Amniotic stem cell (primary cell): ENCODE data around the gene DNM1L.

Experiments
- DNase-seq: peaks from one replicate; lab custom pipeline; 2025; lab: John Stamatoyannopoulos, UW

Gene DNM1L

DNA sequence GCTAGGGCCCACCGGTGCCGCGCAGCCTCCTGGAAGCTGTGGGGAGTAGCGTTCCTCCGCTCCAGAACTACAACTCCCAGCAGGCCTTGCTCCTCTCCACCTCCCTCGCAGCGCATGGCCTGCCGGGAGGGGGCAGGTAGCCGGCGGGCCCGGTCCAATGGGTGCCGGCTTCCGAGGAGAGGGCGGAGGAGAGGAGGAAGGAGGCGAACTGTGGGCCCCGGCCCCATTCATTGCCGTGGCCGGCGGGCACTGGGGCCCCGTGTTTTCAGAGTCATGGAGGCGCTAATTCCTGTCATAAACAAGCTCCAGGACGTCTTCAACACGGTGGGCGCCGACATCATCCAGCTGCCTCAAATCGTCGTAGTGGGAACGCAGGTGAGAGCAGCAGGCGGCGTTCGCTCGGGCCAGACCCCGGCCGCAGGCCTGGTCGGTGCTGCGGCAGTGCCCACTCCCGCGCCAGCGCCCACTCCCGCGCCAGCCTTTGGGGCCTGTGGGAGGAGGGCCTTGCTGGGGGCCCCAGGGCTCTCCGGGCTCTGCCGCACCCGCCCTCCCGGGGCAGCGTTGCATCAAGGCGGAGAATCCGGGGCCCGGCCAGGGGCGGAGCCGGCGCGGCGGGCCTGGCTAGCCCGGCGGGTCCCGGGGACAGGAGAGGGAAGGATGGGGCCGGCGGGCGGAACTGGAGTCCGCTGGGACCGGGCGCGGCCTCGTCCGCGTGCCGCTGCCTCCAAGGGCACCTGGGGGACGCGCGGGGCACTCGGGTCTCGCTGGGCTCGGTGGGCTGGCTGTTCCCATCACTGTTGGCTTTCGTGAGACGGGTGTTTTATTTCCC is at the start of gene DNM1L:
Gene DNM1L, plus strand, starts transcription at position 211 of the 829 bp plus-strand sequence. Its CDS starts 63 bp downstream, at position 274.
- peak; percentile 94 for DNase-seq

DNA sequence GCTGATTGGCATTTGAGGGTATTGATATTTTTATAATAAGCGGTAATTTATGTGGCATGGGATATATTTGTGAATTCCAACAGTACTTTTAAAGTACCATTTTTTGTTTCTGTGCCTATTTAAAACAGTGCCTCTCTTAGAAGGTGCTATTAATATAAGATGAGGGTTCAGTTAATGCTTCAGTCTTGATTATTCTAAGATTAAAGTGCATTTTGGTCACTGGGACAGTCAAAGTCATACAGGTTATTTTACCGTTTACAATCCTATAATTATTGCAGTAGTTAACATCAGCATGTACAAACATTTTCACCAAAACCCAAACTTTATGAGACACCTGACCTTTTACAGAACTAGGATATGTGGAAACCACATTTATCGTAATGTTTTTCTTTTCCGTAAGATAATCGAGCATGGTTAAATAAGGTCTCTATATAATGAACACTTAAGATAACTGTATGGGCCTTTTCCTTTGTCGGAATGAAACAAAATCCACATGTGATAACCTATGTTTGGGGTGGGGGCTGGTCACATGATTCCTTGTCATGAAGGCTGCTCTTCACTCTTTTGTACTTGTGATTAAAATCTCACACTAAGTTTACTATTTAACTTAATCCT is 37.7 kb upstream of the DNM1L start:
- DNase-seq: no peak

DNA sequence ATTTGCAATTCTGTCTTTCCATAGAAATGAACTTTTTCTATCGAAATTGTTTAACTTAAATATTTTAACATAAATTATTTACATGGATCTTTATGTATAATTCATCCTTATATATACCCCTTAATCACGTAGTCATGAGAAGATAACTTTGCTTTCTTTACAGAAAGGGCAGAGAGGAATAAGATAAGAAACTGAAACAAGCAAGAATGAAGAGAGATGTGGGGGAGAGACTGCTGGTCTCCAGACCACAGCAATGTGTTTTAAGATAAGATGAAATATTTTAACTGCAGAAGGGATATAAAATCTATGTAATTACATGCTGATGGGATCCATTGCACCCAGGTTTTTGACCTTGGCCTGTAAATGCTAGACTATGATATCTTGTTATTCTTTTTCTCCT is 34.7 kb upstream of the DNM1L start:
- no peak for DNase-seq

DNA sequence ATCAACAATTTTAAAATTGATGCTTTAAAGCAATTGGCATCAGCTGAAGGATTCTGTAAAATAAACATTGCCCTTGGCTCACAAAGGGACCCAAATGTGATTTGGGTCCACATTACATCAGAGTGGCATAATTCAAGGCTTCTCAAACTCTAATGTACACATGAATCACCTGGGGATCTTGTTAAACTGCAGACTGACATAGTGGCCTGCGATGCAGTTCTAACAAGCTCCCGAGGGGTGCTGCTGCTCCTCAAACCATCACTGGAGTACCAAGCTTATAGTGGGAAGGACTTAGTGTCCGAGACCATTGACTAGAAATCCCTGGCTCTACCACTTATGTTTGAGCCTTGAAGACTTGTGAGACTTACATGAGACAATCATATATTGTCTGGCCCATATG is 31.8 kb upstream of the DNM1L start:
- no peak for DNase-seq

DNA sequence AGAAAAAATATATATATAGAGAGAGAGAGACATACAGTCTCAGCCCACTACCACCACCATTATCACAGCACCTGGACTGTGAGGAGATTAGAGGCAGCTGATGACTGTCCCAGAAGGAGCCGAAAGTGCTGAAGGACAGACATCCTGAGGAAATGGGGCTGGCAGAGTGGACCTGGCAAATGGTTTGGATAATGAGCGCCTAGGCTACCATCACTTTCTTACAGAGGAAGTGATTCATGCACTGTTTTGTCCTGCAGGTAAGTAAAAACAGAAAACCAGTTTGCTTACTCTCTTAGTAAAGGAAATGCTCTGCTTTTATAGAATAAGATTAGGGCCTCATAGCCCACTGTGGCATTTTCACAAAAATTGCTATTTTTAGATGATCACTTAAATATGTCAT is 28.6 kb upstream of the DNM1L start:
- no peak for DNase-seq

DNA sequence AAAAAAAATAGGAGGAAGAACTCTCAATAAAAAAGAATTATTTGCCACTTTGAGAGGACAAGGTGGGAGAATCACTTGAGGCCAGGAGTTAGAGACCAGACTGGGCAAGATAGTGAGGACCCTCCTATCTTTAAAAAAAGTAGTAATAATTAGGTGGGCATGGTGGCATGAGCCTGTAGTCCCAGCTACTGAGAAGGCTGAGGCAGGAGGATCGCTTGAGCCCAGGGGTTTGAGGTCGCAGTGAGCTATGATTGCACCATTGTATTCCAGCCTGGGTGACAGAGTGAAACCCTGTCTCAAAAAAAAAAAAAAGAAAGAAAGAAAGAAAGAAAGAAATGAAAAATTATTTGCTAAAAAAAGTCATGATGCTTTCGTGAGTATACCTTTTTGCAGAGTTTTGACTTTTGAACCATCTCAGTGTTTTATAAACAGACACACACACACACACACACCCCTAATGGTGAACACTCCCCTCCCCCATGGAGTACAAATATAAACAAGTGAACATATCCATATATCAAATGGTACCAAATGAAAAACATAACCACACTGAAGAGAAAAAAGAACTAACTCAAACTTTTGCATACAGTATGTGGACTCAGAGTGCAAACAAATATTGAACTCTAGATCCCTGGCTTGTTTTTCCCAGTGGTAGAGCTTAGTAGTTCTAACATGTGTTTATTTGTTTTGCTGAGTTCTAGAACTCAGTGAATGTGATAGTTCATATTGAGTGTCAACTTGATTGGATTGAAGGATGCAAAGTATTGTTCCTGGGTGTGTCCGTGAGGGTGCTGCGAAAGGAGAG is 27.7 kb upstream of the DNM1L start:
- DNase-seq: no peak

DNA sequence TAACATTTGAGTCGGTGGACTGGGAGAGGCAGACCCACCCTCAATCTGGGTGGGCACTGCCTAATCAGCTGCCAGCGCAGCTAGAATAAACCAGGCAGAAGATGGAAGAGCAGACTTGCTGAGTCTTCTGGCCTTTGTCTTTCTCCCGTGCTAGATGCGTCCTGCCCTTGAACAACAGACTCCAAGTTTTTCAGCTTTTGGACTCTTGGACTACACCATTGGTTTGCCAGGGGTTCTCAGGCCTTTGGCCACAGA is 27.2 kb upstream of the DNM1L start:
- DNase-seq: no peak

DNA sequence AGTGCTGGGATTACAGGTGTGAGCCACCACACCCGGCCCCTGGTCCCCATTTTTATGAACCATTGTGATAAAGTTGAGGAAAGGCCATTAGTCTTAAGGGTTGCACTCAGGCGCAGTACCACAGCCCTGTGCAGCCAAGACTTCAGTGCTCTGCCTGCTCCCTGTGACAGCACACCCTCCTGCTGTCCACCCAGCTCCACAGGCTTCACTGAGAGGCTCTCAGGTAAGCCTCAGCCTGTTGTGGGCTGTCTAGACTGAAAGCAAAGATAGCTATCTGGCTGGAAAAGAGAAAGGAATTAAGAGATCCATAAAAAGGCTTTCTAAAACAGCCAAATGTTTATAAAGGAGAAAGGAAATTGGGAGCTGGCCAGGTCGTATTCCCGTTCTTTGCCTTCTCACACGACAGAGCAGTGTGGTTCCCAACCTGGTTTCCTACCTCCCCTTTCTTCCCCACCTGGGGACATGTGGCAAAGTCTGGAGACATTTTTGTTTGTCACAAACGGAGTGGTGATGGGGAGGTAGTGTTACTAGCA is 19.1 kb upstream of the DNM1L start:
- no peak for DNase-seq

DNA sequence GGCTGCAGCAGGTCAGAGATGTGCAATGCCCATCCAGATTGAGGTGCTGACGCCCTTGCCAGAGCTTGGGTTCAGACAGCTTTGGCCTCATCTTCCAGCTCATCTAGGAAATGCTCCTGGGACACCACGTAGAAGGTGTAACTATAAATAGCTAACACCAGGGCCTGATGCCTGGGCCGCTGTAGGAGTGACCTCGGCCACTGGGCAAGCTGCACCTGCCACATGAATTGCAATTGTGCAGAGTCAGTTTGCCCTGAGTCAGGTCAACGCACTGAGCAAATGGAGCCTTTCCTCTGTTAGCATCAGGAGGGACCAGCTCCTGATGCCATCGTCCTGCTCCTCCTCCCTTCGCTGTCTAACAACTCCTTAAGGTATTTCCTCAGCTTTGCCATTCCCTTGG is 17.4 kb upstream of the DNM1L start:
- DNase-seq: no peak

DNA sequence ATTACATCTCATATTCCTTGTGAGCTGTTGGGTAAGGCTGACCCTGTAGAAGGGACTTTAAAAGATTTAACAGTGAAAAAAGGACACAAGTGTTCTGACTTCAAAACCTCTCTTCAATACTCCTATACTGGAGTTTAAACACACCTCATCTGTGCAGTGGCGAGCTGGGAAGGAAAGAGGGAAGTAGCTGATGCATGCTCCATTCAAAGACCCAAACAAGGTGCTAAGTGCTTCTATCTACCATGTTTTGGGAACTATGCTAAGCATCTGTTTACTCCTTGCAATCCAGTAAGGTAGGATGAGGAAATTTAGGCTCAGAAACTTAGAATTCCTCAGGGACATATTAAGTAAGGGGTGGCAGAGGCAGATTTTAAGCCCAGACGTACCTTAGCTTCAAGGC is 16.4 kb upstream of the DNM1L start:
- DNase-seq: no peak

DNA sequence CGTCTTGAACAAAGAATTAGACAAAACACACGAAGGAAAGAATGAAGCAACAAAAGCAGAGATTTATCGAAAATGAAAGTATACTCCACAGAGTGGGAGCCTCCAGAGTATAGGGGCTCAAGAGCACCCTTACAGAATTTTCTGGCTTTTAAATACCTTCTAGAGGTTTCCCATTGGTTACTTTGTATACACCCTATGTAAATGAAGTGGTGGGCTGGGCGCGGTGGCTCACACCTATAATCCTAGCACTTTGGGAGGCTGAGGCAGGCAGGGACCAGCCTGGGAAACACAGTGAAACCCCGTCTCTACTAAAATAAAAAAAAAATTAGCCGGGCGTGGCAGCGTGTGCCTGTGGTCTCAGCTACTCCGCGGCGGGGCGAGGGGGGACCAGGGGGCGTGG is 13.1 kb upstream of the DNM1L start:
- no peak for DNase-seq

DNA sequence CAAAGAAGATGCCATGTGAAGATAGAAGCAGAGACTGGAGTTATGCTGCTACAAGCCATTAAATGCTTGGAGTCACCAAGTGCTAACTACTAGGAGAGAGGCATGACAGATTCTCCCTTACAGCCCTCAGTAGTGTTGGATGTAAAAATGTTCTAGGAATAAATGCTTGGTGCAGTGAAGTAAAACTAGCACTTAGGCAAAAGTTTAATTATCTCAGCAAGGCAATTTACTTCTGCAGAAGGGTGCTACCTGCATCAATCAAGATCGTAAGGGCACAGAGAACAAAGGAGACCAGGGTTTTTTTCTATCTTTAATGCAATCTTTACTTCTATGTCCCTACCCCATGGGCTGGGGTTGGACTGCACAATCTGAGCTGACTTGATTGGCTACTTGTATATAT is 9.5 kb upstream of the DNM1L start:
- no peak for DNase-seq

DNA sequence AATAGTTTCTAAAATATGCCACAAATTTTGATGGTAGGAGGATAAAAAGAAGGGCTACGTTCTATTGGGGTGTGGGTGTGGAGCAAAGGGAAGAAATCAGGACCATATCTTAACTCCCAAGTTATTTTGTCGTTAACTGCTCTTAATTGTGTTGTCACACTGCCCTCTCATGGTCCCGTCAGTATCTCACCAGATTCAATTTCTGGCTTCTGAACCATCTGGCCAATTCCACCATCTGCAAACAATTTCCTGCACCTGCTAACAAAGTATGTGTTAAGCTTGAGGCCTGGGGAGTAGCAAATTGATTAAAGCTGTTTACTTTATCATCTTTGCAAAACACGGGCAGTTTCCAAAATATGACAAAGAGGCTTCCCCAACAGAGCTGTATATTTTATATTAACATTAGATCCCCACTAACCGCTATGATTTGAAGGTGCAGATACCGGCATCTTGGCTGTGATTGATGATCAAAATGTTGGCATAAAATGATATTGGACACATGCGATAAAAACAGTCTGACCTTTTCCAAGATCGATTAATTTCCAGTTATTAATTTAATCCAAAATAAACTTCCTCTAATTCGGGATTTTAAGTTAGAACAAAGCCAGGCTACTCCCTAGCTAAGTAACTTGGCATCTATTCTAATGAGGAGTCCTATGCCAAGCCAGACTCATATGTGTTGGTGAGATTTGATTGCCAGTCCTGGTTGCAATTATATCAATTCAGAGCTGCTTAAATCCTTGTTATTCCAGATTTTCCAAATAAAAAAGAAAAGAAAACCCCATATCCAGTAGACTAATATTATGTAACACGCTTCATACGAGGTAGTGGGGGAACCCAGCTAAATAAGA is 6.9 kb upstream of the DNM1L start:
- DNase-seq: peak; percentile 62

DNA sequence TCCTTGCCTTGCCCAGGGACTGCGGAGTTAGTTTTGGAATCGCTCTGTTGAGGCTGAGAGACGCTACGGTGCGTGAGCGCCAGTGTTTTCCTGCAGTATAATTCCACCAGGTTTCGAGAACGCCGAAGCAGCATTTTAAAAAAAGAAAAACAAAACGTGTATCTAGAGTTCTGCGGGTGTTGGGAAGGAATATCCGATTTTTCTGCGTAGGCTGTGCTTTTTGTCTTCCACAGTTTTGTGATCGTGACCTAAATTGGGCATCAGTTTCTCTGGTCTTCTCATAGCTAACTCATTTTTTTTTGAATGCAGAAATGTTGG is 778 bp downstream of the DNM1L start:
- no peak for DNase-seq

DNA sequence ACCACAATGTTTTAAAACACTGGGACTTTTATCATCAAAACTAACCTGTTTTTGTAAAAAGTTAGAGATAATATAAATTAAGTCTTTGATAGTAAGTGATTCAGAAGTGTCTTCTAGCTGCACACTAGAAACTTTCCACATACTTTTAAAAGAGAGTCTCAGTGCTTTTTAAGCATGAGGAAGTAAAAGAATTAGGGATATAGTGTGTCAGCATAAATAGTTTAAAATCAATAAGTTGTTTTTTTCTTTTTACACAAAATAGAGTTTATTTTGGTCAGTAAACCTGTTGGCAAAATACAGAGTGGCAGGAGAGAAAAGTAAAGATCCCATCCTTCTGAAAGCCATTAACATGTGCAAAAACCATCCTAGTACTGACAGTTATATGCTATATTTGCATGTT is 1.7 kb downstream of the DNM1L start:
- DNase-seq: no peak

DNA sequence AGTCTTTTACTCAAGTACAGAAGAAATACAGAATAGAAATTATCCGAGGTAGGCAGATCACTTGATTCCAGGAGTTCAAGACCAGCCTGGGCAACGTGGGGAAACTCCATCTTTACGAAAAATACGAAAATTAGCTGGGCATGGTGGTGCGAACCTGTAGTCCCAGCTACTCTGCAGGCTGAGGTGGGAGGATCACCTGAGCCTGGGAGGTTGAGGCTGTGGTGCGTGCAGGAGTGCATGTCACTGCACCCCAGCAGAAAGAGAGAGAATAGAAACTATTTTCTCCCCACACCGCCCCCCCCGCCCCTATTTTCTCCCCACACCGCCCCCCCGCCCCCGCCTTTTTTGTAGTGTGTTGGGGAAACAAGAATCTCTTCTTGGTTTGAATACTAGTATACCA is 2.2 kb downstream of the DNM1L start:
- no peak for DNase-seq

DNA sequence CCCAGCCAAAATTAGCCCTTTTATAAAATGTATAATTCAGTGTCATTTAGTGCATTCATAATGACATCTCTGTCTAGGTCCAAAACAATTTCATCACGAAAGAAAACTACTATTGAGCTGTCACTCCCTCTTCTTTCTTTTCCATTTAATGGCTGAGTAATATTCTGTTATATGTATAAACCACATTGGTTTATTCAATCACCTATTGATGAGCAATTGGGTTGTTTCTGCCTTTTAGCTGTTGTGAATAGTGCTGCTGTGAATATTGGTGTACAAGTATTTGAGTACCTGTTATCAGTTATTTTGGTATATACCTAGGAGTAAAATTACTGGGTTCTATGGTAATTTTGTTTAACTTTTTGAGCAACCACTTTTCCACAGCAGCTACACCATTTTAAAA is 7.2 kb downstream of the DNM1L start:
- no peak for DNase-seq

DNA sequence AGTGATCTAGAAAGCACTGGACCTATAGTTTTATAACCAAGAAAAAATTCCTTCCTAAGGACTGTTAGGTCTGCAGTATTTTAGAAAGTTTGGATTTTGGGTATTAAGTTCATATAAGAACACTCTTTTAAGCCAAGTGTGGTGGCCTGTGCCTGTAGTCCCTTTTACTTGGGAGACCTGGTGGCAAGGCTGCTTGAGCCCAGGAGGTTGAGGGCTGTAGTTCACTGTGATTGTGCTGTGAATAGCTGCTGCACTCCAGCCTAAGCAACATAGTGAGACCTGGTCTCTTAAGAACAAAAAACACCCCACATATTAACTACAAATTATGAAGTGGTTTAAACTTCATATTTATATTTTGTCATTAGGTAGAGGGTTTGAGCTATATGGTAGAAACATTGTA is 9.7 kb downstream of the DNM1L start:
- no peak for DNase-seq

DNA sequence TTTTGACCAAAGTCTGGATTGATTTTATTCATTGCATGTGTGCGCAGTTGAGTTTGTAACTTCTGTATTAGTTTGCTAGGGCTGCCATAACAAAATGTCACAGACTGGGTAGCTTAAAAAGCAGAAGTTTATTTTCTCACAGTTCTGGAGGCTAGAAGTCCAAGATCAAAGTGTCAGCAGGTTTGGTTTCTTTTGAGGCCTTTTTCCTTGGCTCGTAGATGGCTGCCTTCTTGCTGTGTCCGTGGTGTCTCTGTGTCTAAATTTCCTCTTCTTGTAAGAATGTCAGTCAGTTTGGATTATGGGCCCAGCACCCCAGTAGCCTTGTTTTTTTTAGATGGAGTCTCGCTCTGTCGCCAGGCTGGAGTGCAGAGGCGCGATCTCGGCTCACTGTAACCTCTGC is 11.8 kb downstream of the DNM1L start:
- DNase-seq: no peak

DNA sequence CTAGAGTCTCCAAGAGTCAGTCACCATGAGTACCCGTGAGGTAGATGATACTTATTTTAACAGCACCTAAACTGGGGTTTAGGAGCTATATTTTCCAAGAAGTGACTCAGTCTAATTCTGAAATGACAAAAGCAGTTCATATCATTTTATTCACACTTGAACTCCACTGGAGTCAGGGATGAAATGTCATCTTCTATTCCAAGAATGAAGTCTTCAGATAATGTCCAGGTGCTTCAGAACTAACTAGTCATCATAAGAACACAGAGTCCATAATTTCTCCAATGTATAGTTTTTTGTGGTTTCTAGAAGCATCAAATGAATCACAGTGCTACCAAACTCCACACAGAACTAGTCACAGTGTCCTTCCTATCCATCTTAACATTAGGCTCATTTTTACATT is 13.3 kb downstream of the DNM1L start:
- no peak for DNase-seq

DNA sequence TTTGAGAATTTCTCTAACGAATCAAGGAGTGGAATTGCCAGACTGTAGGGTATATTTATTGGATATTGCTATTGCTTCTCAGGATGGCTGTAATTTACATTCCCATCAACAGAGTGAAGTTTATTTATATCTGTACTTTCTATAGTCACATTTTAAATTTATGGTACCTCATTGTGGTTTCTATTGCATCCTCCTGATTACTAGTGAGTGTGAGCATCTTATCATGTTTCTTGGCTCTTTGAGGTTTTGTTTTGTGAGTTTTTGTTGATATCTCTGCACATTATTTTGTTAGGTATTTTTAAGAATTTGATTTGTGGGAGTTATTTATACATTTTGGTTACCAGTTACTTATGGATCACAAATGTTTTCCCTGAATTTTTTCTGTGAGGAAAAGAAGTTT is 13.9 kb downstream of the DNM1L start:
- no peak for DNase-seq

DNA sequence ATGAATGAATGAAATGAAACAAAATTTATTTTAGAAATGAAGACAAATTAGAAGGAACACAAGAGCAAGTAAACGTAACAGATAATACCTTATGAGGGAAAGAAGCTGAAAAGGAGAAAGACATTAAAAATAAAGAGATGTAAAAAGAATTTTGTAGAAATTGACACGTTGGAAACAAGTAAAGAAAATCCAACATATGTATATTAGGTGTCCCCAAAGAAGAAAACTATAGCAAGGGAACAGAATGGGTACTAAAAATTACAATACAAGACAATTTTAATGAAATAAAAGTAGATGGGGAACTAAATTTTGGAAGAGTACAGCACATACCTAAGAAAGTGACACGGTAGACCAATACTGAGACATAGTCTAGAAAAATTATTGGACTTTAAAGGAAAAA is 16.7 kb downstream of the DNM1L start:
- no peak for DNase-seq
